Mesenchymal stem cell (in vitro differentiated cells and primary cell): Measurements from ENCODE around the gene SLIT3.

Experiments used
- DNase-seq: peaks from one replicate; pipeline ENCODE4 v3.0.0-alpha.2; 2013
- H2AFZ ChIP-seq: one replicate; pipeline ENCODE4 v1.6.1; 2013; ENCODE audit warnings: low read depth, mild to moderate bottlenecking, control low read depth, inconsistent platforms, low read length, moderate library complexity
- H2AK5ac ChIP-seq: 2 replicates; pipeline ENCODE4 v1.6.1; 2013; ENCODE audit warnings: low read length, moderate library complexity, mild to moderate bottlenecking, inconsistent platforms; ENCODE audit not compliant: severe bottlenecking
- H2BK120ac ChIP-seq: one replicate; pipeline ENCODE4 v1.6.1; 2013; ENCODE audit warnings: low read depth, mild to moderate bottlenecking, inconsistent platforms, low read length, moderate library complexity
- H2BK12ac ChIP-seq, 2 experiments: one replicate each; pipeline ENCODE4 v1.6.1; 2013; ENCODE audit warnings: inconsistent platforms in 2 of 2, low read length in 2 of 2, mild to moderate bottlenecking in 2 of 2, moderate library complexity in 2 of 2, control low read depth in 1 of 2
- H2BK15ac ChIP-seq: one replicate; pipeline ENCODE4 v1.6.1; 2013; ENCODE audit warnings: mild to moderate bottlenecking, low read depth, inconsistent platforms; ENCODE audit not compliant: poor library complexity, severe bottlenecking
- H2BK5ac ChIP-seq: 2 replicates; pipeline ENCODE4 v1.6.1; 2013; ENCODE audit warnings: low read depth, mild to moderate bottlenecking, low read length, control low read depth, inconsistent platforms; ENCODE audit not compliant: poor library complexity, severe bottlenecking
- H3K14ac ChIP-seq, 2 experiments: one replicate each; pipeline ENCODE4 v1.6.1; 2013; ENCODE audit warnings: inconsistent platforms in 2 of 2, low read length in 2 of 2, control low read depth in 1 of 2, mild to moderate bottlenecking in 1 of 2, moderate library complexity in 1 of 2
- H3K18ac ChIP-seq, 2 experiments: one replicate each; pipeline ENCODE4 v1.6.1; 2013; ENCODE audit warnings: inconsistent platforms in 2 of 2, low read length in 2 of 2, control low read depth in 1 of 2, low read depth in 1 of 2, mild to moderate bottlenecking in 1 of 2
- H3K23ac ChIP-seq, 2 experiments: one replicate each; pipeline ENCODE4 v1.6.1; 2013; ENCODE audit warnings: inconsistent platforms in 2 of 2, low read length in 2 of 2, mild to moderate bottlenecking in 2 of 2, moderate library complexity in 2 of 2, control low read depth in 1 of 2
- H3K27ac ChIP-seq: 2 replicates; pipeline ENCODE4 v1.5.1; 2013; ENCODE audit warnings: mild to moderate bottlenecking, moderate library complexity, low read length, control low read depth, inconsistent platforms; ENCODE audit not compliant: poor library complexity, severe bottlenecking
- H3K27me3 ChIP-seq, 2 experiments: 2 replicates each; pipeline versions ENCODE4 v1.6.1 to v1.7.0; 2013; ENCODE audit warnings: low read length in 2 of 2, mild to moderate bottlenecking in 2 of 2, moderate library complexity in 2 of 2, control low read depth in 1 of 2, inconsistent platforms in 1 of 2; ENCODE audit not compliant: control insufficient read depth in 1 of 2, insufficient read depth in 1 of 2
- H3K36me3 ChIP-seq, 2 experiments: 2 replicates each; pipeline versions ENCODE4 v1.6.1 to v1.7.0; 2013; ENCODE audit warnings: low read length in 2 of 2, control low read depth in 1 of 2, inconsistent platforms in 1 of 2, low read depth in 1 of 2, mild to moderate bottlenecking in 1 of 2; ENCODE audit not compliant: insufficient read depth in 2 of 2, control insufficient read depth in 1 of 2
- H3K4ac ChIP-seq, 2 experiments: one replicate each; pipeline ENCODE4 v1.6.1; 2013; ENCODE audit warnings: inconsistent platforms in 2 of 2, low read length in 2 of 2, mild to moderate bottlenecking in 2 of 2, moderate library complexity in 2 of 2, control low read depth in 1 of 2, low read depth in 1 of 2
- H3K4me1 ChIP-seq: 2 replicates; pipeline ENCODE4 v1.6.1; 2013; ENCODE audit warnings: low read depth, low read length, control low read depth; ENCODE audit not compliant: control insufficient read depth, insufficient read depth
- H3K4me2 ChIP-seq: 2 replicates; pipeline ENCODE4 v1.6.1; 2013; ENCODE audit warnings: low read length, mild to moderate bottlenecking, inconsistent platforms; ENCODE audit not compliant: poor library complexity, severe bottlenecking
- H3K4me3 ChIP-seq, 2 experiments: 2 replicates each; pipeline versions ENCODE4 v1.5.1 to v1.7.0; 2013; ENCODE audit warnings: low read length in 2 of 2, mild to moderate bottlenecking in 2 of 2, control low read depth in 1 of 2, low read depth in 1 of 2; ENCODE audit not compliant: insufficient read depth in 1 of 2
- H3K79me1 ChIP-seq: replicated peaks from 2 replicates; pipeline ENCODE4 v1.6.1; 2013; ENCODE audit warnings: mild to moderate bottlenecking, control low read depth, low read length, inconsistent platforms; ENCODE audit not compliant: poor library complexity, severe bottlenecking
- H3K9ac ChIP-seq: 2 replicates; pipeline ENCODE4 v1.7.0; 2013; ENCODE audit warnings: mild to moderate bottlenecking, low read length, moderate library complexity
- H3K9me3 ChIP-seq: 2 replicates; pipeline ENCODE4 v1.7.0; 2013; ENCODE audit warnings: mild to moderate bottlenecking, low read length; ENCODE audit not compliant: control insufficient read depth
- H4K8ac ChIP-seq: one replicate; pipeline ENCODE4 v1.6.1; 2013; ENCODE audit warnings: inconsistent platforms, mild to moderate bottlenecking, low read length, moderate library complexity
- H4K91ac ChIP-seq: one replicate; pipeline ENCODE4 v1.6.1; 2013; ENCODE audit warnings: mild to moderate bottlenecking, low read length, inconsistent platforms
- WGBS: methylation state at CpG from one replicate; pipeline ENCODE4 v1.1.7; 2013; ENCODE audit warnings: mixed read lengths; 5-methylcytosine and 5-hydroxymethylcytosine counted together

The SLIT3 gene

GRCh38 chr5:168872246-168872645 is 428.7 kb downstream of the SLIT3 start:
- Histone ChIP-seq H3K9me3 (no peaks in the 10 kb centered on the region), H4K8ac (no peak overlapping the region), H3K4me2 (no peak overlapping the region), H3K27ac (no peak overlapping the region), H2BK5ac (no peak overlapping the region), H4K91ac (no peak overlapping the region), H3K36me3 (peaks cover 0 to 15% of the 10 kb centered on the region in 2 experiments), H3K18ac (no peak overlapping the region), H2BK120ac (no peak overlapping the region), H3K9ac (no peak overlapping the region), H3K4me1 (no peaks in the 10 kb centered on the region), H2AFZ (no peak overlapping the region), H3K14ac (no peak overlapping the region), H2AK5ac (no peak overlapping the region), H3K79me1 (no peaks in the 10 kb centered on the region), H3K23ac (no peak overlapping the region), H2BK15ac (no peak overlapping the region), H3K4me3 (no peak overlapping the region), H2BK12ac (no peak overlapping the region), H3K4ac (no peak overlapping the region), H3K27me3 (peaks cover 0 to 5% of the 10 kb centered on the region in 2 experiments)
- DNase-seq, result no peak
- 0% methylated on average over 1 of the region's 3 CpGs for WGBS

- Histone ChIP-seq H3K14ac (no peak overlapping the region), H3K9me3 (no peaks in the 10 kb centered on the region), H2AFZ (no peak overlapping the region), H3K4me3 (no peak overlapping the region), H3K79me1 (no peaks in the 10 kb centered on the region), H2BK5ac (no peak overlapping the region), H4K8ac (no peak overlapping the region), H2BK12ac (no peak overlapping the region), H3K36me3 (peaks cover 0 to 9% of the 10 kb centered on the region in 2 experiments), H3K4me2 (no peak overlapping the region), H2AK5ac (no peak overlapping the region), H4K91ac (no peak overlapping the region), H2BK120ac (no peak overlapping the region), H3K4me1 (no peaks in the 10 kb centered on the region), H3K4ac (no peak overlapping the region), H3K27me3 (peaks cover 0 to 2% of the 10 kb centered on the region in 2 experiments), H2BK15ac (no peak overlapping the region), H3K23ac (no peak overlapping the region), H3K9ac (no peak overlapping the region), H3K18ac (no peak overlapping the region), H3K27ac (no peak overlapping the region)
- no peak for DNase-seq
- 63% methylated on average over 9 of the region's 9 CpGs for WGBS
Observed at GRCh38 chr5:168870910-168871309, 430.0 kb downstream of the SLIT3 start.

DNA sequence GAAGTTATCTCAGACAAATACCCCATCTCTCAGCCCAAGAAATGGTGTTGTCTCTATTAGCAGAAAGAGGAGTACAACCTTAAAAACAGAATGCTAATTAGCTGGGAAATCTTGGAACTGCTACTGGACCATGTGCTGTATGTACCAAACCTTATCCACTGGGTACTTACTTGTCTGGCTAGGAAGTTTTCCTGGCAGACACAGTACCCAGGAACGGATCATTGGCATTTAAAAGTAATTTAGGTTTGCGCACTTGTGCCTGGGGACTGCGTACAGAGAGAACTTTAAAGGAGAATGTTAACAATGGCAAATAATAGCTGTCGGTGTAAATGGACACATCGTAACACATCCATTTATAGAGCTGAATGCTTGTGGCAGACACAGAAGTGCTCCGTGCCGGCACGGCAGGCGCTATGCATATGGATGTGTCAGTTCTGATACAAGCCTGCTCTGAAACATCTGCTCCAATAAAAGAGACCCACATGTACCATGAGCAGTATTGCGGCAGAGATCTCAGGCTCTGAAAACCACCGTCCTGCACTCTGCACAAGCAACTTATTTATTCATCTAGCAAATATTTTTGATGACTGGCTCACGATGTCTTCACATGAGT is 431.2 kb downstream of the SLIT3 start:
- H3K4ac ChIP-seq, result no peak overlapping the region
- peaks cover 0 to 9% of the 10 kb centered on the region in 2 experiments for H3K36me3 ChIP-seq
- H3K27ac ChIP-seq, result no peak overlapping the region
- no peaks in the 10 kb centered on the region for H3K27me3 ChIP-seq
- no peak overlapping the region for H2AFZ ChIP-seq
- H3K14ac ChIP-seq, result no peak overlapping the region
- no peak for DNase-seq
- no peak overlapping the region for H4K91ac ChIP-seq
- no peak overlapping the region for H3K18ac ChIP-seq
- no peak overlapping the region for H3K9ac ChIP-seq
- H3K4me2 ChIP-seq, result no peak overlapping the region
- H3K23ac ChIP-seq, result no peak overlapping the region
- 92% methylated on average over 12 of the region's 12 CpGs for WGBS
- H2BK12ac ChIP-seq, result no peak overlapping the region
- no peak overlapping the region for H2BK120ac ChIP-seq
- no peak overlapping the region for H2BK15ac ChIP-seq
- no peak overlapping the region for H2BK5ac ChIP-seq
- no peaks in the 10 kb centered on the region for H3K9me3 ChIP-seq
- H3K4me3 ChIP-seq, result no peak overlapping the region
- H2AK5ac ChIP-seq, result no peak overlapping the region
- no peaks in the 10 kb centered on the region for H3K4me1 ChIP-seq
- no peaks in the 10 kb centered on the region for H3K79me1 ChIP-seq
- no peak overlapping the region for H4K8ac ChIP-seq

DNA sequence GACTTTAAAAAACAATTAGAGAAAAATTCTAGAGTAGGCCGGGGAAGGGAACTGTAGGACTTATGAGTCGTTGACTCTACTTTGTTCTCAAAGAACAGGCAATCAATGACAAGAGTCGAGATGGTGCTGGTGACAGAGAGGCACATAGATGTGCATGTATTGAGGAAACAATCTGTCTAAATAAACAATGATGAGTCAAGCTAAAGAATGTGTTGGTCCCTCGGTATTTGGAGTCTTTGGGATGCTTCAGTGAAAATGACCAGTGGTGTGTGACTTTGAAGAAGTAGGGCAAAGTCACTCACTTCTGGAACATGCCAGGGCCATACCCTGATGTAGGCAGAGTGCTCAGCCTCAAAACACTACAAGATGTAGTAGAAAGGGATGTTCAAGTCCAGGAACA is 433.7 kb downstream of the SLIT3 start:
- Histone ChIP-seq H3K4me2 (no peak overlapping the region), H3K9me3 (no peaks in the 10 kb centered on the region), H2BK15ac (no peak overlapping the region), H3K14ac (no peak overlapping the region), H3K27me3 (no peaks in the 10 kb centered on the region), H2BK5ac (no peak overlapping the region), H3K9ac (no peak overlapping the region), H3K79me1 (no peaks in the 10 kb centered on the region), H2AK5ac (no peak overlapping the region), H3K4me3 (no peak overlapping the region), H4K91ac (no peak overlapping the region), H2BK12ac (no peak overlapping the region), H3K4me1 (no peaks in the 10 kb centered on the region), H3K27ac (no peak overlapping the region), H2BK120ac (no peak overlapping the region), H4K8ac (no peak overlapping the region), H3K18ac (no peak overlapping the region), H3K36me3 (peaks cover 0 to 9% of the 10 kb centered on the region in 2 experiments), H3K23ac (no peak overlapping the region), H3K4ac (no peak overlapping the region), H2AFZ (no peak overlapping the region)
- DNase-seq, result no peak
- WGBS, result 39% methylated on average over 4 of the region's 4 CpGs
